Cardiac fibroblast (primary cell): ENCODE measurements around the gene ORM2.

Experiments used
- DNase-seq, 2 donors: peaks; one replicate each; pipeline versions ENCODE4 v3.0.0 to v3.0.0-alpha.2; 2010; ENCODE audit warnings: low read depth in 2 of 2
- H3K4me3 ChIP-seq, 2 donors: replicated peaks in 1 of 2; 1 replicate in 1 of 2; 2 replicates in 1 of 2; pipeline ENCODE4 v1.5.1; 2011; ENCODE audit warnings: low read depth in 2 of 2, low read length in 2 of 2, mild to moderate bottlenecking in 2 of 2, moderate library complexity in 1 of 2
- TF ChIP-seq, protein P1 (sequence below): IDR thresholded peaks from one replicate; pipeline ENCODE4 v1.5.1; 2011; ENCODE audit warnings: low read depth, mild to moderate bottlenecking, low read length, inconsistent platforms

Gene ORM2

DNA sequence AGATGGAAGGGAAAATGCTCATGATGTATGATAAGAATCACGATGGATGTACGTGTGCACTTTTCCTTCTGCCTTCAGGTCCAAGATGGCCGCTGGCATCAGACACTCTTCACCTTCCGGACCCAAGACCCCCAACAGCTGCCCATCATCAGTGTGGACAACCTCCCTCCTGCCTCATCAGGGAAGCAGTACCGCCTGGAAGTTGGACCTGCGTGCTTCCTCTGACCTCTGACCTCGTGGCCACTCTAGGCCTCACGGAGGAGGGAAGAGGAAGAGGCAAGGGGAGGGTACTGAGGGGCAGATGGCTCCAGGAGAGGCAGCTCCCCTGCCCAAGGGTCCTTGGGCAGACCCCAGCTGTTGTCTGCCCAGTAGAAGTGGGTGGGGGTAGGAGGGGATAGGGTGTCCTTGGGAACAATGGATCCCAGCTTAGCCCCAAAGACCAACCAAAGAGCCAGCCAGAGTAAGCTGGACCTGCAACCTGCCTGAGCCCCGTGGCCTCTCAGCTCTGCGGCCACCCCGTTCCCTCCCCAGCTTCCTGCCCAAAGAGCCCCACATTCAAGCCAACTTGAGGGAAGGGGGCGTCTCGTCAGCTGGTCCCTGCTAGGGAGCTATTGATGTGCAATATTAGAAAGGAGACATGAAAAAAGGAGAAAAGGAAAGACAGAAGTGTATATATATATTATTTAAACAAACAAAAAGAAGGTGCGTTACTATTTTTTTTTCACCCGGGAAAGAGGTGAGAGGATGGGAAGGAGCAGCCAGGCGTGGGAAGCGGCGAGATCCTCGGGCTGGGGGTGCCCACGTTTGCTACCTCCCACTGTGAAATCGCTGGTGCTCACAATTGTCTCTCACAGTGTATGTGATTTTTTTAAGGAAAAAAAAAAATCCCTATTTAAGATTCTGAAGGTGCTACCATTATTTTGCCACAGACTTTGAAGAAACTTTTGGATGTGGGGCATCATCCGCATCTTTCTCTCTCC is 18.9 kb upstream of the ORM2 start:
- TF ChIP-seq, protein P1, sequence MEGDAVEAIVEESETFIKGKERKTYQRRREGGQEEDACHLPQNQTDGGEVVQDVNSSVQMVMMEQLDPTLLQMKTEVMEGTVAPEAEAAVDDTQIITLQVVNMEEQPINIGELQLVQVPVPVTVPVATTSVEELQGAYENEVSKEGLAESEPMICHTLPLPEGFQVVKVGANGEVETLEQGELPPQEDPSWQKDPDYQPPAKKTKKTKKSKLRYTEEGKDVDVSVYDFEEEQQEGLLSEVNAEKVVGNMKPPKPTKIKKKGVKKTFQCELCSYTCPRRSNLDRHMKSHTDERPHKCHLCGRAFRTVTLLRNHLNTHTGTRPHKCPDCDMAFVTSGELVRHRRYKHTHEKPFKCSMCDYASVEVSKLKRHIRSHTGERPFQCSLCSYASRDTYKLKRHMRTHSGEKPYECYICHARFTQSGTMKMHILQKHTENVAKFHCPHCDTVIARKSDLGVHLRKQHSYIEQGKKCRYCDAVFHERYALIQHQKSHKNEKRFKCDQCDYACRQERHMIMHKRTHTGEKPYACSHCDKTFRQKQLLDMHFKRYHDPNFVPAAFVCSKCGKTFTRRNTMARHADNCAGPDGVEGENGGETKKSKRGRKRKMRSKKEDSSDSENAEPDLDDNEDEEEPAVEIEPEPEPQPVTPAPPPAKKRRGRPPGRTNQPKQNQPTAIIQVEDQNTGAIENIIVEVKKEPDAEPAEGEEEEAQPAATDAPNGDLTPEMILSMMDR, result no peak
- DNase-seq, result no peak
- no peak overlapping the region for H3K4me3 ChIP-seq

DNA sequence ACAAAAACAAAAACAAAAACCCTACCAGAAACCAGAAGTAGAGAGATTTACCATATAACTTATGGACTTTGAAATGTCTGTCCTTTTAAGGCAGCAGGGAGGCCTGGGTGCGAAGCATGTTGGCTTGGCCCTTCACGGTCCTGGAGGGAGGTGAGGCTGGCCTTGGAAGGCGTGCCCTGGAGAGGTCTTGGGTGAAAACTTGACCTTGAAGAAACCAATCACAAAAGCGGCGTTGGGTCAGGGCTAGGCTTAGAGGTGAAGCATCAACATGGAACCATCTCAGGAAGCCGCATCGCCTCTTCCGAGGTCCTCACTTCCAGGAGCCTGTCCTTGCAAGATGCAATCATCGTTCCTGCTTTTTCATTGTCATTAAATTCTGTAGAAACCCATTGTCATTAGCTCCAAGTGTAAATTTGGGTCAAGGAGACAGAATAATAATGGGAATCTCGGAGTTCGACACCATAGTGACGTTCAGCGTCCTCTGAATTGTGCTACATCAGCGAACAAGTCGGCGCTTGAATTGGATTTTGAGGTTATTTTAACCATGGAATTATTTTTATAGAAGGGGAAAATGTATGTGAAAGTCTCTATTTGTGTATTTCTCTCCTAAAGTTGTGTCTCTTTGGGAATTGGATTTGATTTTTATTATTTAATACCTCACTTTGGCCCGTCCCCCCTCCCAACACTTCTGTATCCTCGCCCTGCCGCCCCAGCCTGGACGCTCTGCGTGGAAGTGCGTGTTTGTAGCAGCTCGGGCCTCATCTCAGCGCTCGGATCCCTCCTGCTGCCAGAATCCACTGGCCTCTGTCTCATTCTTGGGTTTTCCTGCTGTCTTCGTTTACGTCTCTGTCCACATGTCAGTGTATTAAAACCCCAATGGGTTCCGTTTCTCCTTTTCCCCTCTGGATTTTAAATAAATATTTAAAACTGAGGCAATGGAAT is 17.8 kb upstream of the ORM2 start:
- TF ChIP-seq, protein P1, result no peak
- no peak overlapping the region for H3K4me3 ChIP-seq
- no peak for DNase-seq

DNA sequence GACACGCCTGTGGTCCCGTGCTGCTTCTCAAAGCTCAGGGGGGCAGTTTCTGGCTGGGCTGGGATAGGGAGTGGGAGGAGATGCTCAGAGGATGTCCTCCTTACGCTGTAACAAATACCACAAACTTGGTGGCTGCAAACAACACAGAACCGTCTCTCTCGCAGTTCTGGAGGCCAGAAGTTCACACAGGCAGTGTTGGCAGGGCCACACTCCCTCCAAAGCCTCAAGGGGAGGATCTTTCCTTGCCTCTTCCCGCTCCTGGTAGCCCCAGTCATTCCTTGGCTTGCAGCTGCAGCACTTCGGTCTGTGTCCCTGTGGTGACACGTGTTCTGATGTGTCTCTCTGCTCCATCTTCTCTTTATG is 17.2 kb upstream of the ORM2 start:
- no peak overlapping the region for H3K4me3 ChIP-seq
- no peak for DNase-seq
- TF ChIP-seq, protein P1, result no peak

DNA sequence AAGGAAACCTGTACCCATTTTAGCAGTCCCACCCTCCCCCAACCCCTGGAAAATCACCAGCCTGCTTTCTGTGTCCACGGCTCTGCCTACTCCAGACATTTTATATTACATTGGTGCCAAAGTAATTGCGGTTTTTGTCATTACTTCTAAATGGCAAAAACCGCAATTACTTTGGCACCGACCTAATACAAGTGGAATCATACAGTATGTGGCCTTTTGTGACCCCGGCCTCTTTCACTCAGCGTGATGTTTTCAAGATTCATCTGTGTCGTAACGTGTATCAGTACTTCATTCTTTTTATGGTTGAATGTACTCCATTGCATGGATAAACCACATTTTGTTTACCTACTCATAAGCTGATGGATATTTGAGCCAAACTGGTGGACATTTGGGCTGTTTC is 16.5 kb upstream of the ORM2 start:
- DNase-seq, result no peak
- no peak overlapping the region for H3K4me3 ChIP-seq
- TF ChIP-seq, protein P1, result no peak

DNA sequence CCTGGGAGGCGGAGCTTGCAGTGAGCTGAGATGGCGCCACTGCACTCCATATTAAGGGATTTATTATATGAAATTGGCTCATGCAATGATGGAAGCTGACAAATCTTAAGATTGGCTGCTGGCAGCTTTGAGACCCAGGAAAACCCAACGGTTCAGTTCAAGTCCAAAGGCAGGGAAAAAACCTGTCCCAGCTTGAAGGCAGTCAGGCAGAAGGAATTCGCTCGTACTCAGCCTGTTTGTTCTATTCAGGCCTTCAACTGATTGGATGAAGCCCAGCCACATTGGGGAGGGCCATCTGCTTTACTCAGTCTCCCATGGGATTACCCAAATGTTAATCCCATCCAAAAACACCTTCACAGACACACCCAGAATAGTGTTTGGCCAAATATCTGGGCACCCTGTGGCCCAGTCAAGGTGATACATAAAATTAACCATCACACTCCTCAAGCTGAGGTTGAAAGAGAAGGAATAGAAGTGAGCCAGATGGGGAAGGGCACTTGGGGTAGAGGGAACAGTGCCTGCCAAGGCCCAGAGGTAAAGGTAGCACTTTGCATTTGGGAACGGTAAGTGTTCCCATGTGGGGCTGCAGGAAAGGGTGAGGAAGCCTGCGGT is 15.3 kb upstream of the ORM2 start:
- no peak for DNase-seq
- no peak overlapping the region for H3K4me3 ChIP-seq
- TF ChIP-seq, protein P1, result no peak

DNA sequence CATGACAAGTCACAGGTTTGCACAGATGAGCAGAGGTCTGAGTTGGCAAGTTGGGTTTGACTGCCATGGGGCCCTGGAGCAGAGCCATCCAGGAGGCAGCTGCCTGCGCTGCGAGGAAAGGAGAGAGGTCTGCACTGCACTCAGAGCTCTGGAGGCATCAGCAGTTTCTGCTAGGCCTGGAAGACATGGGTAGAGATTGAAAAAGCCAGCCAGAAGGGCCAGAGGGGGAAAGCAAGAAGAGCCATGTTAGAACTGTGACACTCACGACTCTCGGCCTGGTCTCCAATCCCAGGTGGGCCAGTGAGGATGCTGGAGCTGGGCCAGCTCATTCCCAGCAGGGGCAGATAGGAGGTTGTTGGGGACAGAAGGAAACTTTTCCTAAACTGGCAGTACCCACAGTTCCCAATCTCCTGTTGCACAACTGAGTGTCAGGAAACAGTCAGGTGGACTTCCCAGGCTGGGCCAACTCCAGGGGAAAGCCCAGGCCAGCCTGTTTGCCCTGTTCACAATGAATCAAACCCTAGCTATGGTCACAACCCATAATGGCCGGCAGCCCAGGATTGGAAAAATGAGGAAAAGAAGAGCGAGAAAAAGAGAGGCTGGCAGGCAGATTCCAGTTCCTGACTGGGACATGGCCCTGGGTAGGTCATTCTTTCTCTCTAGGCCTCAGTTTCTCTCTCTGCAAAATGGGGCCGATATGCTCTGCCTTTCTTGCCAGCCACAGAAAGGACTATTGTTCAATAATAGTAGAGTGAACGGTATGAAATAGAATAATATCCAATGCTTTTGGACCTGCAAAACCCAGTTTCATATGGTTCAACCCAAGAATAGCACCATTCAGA is 14.6 kb upstream of the ORM2 start:
- no peak overlapping the region for H3K4me3 ChIP-seq
- TF ChIP-seq, protein P1, result no peak

More for the DNA sequence above, 14.6 kb upstream of the ORM2 start:
- peak; percentile 20 to 21 for DNase-seq
